T-helper 1 cell treated with Interleukin-12 subunit alpha and Interleukin-12 subunit beta and Interleukin-4 antibody, amounts not matched to agents 30 ng/mL and 1 ng/mL, for 36 hours (primary cell): Measurements from ENCODE around the gene LRTM2. TPM values are rescaled to one million over a fixed set of nuclear protein-coding genes. Genes with fewer than 3 reads are reported as not detected.

Experiments
- intact Hi-C: fragments of 100-400 bp; cut with micrococcal nuclease; formaldehyde crosslinking; loops from one replicate; pipeline ENCODE4 v1.15.1; 2024
- total RNA-seq: library from RNA; stranded (reverse); gene quantifications from 2 replicates; pipeline ENCODE4 v1.2.3, GENCODE V29; 2022

The LRTM2 gene
- total RNA-seq, 1 donor from 2014 or later: not detected

DNA sequence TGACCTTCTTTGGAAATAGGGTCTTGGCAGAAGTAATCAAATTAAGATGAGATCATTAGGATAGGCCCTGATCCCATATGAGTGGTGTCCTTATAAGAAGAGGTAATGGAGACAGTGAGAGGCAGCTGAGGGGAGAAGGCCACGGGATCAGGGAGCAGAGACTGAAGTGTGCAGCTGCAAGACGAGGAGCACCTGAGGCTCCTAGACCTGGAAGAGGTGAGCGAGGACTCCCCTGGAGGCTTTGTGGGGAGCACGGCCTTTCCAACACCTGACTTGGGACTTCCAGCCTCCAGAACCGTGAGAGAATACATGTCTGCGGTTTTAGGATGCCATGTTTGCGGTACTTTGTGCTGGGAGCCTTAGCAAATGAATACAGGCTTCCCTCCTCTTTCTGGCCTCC lies 37.5 kb downstream of the LRTM2 start:
- intact Hi-C loops: no loop called here

DNA sequence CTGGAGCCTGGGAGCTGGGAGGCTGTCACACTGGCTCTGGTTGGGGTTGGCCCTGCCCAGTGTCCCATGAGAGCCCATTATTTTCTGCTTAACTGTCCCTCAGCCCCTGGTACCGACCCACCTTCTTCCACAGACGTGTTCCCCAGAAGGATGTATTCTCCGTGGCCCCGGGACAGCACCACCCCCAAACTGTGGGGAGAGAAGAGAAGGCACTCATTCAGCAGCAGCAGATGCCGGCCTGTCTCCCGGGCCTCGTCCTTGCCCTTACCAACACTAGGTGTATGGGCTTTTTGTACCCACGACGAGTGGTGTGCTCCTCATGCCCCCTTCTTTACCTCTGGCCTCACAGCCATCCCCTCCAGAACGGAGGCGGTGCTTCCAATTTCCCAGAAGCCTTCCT lies 38.1 kb downstream of the LRTM2 start:
- intact Hi-C loops: no loop called here

DNA sequence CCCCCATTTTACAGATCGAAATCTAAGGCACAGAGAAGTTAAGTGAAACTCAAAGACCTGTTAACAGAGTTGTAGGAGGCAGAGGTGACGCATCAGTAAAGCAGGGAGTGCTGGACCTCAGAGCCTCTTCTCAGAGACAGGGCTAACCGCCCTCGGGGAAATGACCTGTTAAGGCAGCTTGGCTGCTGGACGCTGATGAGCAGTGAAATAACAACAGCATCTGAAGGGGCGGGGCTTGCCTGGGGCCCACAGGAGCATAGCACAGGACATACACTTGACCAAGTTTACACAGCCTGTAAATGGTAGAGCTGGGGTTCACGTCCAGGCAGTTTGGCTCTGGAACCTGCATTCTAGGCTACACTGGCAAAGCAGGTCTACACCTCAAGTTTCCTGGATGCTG lies 39.3 kb downstream of the LRTM2 start:
- intact Hi-C loops: no loop called here

DNA sequence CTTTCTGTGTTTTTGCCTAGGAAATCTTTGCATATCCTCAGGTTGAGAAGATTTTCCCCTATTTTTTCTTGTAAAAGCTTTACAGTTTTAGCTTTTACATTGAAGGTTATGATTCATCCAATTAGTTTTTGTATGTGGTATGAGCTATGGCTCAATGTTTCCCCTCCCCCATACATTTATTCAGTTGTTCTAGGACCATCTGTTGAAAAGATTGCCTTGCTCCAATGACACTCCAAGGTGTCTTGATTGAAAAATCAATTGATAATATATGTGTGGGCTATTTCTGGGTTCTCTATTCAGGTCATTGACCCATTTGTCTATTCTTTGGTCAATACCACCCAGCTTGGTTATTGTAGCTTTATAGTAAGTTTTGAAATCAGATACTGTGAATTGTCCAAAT lies 42.6 kb downstream of the LRTM2 start:
- intact Hi-C loops: no loop called here

DNA sequence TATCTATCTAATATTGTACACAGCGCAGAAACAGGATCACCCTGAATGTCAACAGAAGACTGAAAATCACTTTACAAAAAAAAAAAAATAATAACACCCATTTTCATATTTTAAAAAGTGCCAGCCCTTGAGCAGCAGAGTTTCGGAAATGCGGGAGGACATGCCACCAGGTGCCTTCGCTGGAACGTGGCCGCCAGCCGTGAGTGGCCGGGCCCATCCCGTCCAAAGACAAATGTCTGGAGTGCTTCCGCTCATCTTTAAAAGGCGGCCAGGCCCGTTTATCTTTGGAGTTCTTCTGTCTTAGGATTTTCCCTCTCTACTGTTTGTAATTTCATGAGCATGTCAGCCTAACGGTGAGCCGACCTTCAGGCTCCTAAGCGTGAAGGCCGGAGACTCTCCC lies 43.5 kb downstream of the LRTM2 start:
- intact Hi-C loops: no loop called here

DNA sequence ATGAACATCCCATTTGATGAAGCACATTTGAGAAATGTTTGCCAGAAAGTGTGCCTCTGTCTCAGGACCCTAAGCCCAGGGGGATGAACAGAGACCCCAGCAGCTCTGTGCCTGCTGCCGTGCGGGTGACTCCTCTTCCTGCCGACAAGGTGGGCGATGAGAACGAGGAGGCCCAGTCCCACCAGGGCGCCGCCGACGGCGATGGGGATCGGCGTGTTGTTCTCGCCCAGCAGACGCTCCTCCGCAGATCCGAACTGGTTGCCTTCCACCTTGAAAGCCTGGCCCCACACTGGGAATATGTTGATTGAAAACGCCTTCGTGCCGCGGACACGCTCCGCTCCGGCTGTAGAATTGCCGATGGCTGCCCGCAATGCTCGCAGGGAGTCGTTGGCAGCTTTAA lies 44.1 kb downstream of the LRTM2 start:
- intact Hi-C loops: no loop called here

DNA sequence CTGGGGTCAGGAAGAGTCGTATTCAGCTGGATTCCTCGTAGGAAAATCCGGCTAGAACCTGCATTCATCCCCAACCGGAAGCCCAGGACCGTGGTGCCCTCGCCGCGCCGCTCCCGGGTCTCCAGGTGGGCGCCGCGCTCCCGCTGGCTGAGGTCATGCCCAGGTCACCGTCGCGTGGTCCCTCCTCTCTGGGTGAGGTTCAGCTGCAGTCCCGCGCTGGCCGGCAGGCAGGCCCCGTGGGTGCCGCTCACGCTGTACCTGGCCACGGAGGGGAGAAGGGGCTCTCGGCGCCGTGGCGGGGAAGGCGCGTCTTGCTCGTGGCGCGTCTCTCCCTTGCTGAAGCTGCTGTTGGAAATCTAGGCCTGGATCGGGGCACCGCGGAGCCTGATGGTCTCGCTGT lies 44.5 kb downstream of the LRTM2 start:
- intact Hi-C loops: no loop called here

DNA sequence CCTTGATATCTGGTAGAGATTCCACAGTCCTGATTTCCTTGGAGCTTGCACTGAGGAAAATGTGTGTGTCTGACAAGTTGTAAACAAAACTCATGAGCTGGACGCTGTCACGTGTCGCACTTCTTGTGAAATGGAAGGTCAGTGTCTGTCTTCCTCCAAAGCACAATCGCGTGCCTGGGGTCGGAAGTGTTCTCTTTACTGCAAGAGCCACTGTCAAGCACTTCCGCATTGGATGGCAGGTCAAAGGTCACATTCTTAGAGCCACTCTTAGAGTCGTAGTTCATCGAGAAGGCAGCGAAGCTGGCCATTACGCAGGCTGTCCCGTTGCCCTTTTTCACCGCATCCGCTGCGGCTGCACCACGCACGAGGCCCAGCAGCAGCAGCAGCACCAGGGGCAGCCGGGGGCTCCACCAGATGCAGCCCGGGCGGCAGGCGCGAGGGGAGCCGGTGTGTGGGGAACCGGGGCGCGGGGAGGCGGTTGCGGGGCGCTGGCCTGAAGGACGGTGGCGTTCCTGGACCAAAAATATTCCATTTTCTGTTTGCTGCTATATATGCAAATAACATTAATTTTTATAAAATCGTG lies 45.0 kb downstream of the LRTM2 start:
- intact Hi-C loops: no loop called here

DNA sequence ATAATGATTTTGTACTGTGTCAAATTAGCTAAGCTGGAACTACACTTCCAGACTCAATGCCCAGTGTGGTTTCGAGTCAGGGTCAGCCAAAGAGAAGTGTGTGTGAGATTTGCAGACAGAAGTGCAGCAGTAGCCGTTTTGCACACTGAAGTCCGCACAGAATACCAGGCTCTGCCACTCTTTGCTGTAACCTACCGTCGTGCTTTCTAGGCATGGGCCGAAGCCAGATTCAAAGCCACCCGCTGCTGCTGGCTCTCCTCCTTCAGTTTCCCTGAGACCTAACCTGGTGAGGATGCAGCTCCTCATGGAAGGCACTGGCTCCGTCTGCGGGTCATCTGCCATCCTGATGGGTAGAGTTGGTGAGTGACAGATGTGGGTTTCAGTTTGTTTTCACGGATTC lies 48.8 kb downstream of the LRTM2 start:
- intact Hi-C loops: no loop called here

DNA sequence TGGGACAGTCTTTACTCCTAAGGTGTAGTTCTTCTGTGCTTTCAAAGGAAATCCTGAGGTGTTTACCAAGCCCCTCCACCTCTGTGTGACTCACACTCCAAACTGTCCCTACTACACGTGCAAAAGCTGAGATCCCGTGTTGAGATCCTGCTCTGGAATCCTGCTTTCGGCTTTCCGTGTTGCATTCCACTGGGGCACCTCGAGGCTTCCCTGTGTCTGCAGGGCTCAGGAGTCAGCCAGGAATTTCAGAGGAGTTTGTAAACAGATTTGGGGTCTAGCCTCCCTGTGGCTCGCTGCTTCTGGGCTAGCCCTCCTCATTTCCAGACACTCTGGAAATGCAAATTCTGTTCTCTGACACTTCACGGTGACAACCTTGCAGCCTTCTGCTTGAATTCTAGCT lies 49.7 kb downstream of the LRTM2 start:
- intact Hi-C loops: no loop called here

DNA sequence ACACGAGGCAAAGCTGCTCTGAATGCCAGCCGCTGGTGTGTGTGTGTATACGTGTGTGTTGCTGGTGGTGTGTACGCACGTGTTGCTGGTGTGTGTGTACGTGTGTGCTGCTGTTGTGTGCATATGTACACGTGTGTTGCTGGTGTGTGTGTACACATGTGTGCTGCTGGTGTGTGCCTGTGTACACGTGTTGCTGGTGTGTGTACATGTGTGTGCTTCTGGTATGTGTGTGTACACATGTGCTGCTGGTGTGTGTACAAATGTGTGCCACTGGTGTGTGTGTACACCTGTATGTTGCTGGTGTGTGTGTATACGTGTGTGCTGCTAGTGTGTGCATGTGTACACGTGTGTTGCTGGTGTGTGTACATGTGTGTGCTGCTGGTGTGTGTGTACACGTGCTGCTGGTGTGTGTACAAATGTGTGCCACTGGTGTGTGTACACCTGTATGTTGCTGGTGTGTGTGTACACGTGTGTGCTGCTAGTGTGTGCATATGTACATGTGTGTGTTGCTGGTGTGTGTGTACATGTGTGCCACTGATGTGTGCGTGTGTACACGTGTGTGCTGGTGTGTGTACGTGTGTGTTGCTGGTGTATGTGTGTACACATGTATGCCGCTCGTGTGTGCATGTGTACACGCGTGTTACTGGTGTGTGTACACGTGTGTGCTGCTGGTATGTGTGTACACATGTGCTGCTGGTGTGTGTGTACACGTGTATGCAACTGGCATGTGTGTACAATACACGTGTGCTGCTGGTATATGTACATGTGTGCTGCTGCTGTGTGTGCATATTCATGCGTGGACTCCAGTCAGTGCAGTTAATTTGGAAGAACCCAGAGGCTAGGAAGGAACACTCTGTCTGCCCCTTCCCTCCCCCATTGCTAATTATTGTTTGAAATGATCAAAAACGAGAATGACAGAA lies 50.9 kb downstream of the LRTM2 start:
- intact Hi-C loops: no loop called here

DNA sequence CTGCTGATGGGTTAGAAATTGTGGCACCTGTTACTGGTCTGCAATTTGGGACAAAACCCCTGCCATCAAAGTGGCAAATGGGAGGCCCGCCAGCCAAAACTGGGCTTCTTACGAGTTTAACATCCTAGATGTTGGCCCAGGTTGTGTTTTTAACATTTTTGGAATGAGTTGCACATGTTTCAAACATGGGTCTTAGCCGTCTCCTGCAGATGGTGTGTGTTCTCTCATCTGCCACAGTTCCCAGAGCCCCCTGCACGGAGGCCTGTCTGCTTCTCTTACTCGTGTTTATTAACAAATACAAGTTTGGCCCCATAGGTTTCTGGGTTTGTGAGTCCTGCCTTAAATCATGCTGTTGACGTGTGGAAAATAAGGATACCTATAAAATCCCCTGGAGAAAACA lies 51.6 kb downstream of the LRTM2 start:
- intact Hi-C loops: no loop called here

DNA sequence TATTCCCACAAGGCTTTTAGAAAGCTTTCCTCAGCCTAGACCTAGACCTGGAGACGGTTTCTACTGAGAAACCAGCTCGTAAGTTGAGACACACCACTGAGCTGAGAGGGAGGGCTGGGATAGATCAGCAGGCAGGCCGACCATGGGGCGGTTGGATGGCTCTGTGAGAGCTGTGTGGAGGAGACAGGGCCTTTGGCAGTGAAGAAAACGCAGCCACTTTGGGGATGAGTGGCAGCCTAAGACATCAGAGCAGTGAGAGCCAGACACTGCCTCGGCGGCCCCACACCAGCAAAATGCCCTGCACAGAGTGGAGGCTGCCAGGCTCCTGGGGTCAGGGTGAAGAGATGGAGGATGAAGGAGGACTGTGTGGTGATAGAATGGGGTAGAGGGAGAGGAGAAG lies 52.1 kb downstream of the LRTM2 start:
- intact Hi-C loops: no loop called here

DNA sequence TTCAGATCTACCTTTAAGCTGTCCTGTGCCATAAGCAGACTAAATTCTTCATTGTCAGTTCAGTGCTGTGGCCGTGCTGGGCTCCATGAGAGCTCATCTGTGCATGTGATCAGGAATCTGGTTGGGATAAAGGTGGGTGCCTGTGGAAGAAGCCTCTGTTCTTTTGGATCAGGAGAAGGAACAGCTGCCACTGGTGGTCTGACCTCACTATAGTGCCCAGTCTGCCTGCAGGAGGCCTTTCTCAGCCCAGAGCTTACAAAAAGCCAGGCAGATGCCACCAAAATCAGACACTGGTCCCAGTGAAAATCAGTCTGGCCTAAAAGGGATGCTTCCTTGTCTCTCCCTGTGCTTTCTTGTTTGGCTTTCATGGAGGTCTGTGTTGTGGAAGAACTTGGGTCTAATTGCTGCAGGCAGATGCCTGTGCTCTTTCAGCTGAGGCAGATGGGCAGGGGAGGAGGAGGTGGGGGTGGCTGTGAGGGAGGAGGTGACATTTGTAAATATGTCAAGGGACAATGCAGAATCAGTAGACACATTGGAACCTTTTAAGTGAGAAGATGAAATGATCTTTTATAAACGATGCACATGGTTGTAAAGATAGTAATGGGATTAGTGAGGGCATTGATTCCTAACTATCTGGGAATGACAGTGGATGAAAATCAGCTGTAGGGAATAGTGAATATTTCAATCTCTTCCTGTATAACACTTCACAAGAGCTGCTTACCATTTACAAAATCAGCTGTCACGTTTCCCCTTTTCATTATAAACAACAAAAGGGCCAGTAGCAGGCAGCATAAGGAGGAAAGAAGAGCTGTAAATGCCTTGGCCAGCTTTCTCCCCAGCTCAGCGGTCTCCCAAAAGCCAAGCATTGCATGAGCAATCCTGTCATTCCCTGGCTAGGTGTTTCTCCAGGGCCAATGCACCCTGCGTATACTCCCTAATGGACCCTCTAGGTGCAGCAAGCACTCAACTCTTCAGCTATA lies 53.5 kb downstream of the LRTM2 start:
- intact Hi-C loops: no loop called here

DNA sequence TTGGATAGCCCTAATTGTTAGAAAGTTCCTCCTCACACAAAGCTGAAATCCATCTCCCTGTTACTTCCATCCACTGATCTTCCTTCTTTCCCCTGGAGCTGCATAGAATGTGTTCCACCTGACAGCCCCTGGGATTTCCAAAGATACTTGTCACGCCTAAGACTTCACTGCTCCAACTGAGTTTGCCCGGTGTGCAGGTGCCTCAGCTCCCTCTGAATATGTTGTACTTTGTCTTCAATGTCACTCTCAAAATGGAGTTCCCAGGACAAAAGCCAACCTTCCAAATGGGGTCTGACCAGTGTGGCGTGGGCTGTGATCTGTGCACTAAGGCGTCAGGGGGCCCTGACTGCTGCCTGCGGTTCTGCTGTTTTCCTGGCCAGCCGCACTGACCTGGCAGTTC lies 55.2 kb downstream of the LRTM2 start:
- intact Hi-C loops: no loop called here

DNA sequence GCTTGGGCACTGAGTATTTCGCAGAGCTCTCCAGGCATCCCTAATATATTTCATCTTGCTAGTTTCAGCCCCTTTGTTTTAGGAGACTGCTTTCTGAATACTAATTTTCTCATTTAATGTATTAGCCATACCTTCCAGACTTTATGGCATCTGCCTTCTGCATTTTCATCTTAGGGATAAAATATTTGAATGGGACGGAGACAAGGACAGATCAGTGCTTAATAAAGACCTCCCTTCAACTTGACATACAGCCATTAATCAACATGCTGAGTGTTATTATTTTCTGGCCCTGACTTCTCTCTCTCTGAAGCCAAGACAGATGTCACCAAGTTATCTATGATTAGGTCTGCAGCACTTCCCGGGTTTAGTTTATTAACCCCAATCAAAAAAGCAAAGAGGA lies 55.7 kb downstream of the LRTM2 start:
- intact Hi-C loops: no loop called here

DNA sequence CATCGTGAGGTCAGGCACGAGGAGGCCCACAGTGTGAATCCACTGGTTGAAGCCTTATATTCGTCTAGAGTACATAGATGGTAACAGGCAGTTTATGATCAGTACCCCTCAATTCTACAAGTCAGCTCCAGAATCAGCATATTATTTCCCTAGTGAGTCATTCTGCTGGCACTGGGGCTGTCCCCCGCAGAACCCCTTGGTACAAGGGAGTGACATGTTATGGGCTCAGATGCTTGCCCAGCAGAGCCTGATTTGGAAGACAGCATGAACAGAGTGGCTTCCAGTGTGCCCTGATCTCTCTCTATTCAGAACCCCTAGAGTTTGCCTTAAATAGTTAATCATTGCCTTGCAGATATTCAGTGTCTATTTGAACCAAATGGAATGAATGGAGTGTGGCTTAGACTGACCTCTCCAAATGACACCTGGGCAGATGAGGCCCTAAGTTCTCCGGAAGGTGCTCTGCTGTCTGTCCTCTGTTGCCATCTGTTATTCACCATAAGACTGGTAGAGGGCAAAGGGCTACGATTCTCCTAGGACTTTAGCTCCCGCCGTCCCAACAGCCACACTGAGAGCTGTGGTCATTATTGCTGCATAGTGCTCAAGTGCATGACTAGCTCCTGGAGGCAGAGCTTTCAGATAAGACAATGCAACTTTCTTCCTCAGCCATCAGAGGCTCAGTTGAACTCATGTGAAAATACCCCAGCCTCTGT lies 57.0 kb downstream of the LRTM2 start:
- intact Hi-C loops: no loop called here

DNA sequence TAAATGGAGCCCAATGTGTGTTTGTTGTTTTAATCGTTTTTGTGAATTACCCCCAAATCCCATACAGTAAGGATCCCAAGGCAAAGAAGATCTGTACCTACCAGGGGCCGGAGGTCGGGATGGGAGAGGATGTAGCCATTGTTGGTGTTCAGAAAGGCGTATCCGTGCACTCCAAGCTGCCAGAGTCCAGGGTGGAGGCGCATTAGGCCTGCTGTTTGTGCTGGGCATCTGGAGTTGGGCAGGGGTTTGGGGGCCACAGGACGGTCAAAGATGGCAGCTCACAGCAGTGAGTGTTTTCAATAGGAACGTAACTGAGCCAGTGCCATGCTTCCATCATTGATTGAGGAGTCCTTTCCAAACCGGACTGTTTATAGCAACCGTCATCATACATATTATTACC lies 57.8 kb downstream of the LRTM2 start:
- intact Hi-C loops: no loop called here

DNA sequence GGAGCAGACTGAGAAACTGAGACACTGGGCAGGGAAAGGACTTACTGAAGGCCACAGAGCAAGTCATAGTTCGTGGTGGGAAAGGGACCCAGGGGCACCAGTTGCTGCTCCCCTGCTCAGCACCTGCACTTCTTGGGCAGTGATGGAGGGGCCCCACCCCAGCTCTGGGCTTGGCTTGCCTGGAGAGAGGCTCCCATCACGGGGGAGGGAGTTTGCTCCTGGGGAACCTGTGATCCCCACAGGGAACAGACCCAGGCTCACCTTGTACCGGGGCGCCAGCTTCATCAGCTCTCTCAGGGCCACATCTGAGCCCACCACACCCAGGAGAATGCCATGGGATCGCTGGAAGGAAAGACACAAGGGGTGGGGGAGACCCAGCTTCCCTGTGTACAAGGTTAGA lies 58.3 kb downstream of the LRTM2 start:
- intact Hi-C loops: no loop called here

DNA sequence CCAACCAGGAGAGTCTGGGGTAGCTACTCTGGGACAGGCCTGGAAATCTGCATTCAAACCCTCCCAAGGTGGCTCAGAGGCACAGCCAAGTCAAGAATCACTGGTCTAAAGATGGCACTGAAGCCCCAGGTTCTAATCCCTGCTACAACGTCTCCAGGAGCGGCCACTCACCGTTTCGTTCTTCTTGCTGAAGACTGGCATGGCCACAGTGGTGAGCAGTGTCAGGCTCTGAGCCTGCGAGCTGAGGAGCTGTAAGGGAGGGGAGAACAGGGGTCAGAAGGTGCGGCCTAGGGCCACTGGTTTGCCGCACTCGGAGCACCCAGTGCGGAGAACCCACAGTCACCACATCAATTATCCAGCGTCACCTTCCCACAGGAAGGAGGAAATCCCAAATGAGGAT lies 59.3 kb downstream of the LRTM2 start:
- intact Hi-C loops: no loop called here

DNA sequence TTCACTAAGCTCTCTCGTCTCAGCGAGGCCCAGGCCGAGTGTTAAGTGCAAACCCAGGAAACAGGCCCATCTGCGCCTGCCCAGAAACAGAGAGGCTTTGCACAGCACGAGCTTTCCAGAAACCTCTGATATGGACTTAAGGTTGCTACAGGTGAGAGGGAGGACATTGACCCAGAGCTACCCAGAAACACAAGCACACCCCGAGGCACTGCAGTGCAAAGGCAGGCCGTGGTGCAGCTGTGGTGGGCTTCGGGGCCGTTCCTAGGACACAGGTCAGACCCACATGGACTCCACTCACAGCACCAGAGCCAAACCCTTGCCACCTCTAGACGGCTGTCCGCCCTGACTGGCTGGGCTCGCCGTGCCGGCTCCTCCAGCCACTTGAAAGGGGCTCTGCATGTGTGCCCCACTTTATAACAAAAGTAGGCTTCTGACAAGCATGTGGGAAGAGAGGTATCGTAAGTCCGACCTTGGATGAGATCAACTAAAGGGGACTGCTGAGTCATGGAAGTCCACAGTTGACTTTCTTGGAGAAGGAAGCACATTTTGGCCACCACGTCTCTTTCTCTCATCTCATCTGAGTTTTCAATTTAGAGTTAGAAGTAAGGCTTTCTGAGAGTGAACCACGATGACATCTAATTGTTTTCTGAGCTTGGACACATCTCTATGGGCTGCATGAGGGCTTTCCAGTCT lies 59.9 kb downstream of the LRTM2 start:
- intact Hi-C loops: no loop called here
